NCI-H446 (cell line): ENCODE results near the gene KRT6B.
A peak's percentile ranks its signal among the peaks of the same experiment; 100 is the strongest.
"Not testable (repeated sequence)": the region's sequence is repeated elsewhere in the genome, so short reads cannot be mapped to it uniquely, and the experiment has no call there.

Source experiments
- DNase-seq, 2 experiments: peaks; one replicate each; lab custom pipeline; 2025; lab: John Stamatoyannopoulos, UW

Gene KRT6B

DNA sequence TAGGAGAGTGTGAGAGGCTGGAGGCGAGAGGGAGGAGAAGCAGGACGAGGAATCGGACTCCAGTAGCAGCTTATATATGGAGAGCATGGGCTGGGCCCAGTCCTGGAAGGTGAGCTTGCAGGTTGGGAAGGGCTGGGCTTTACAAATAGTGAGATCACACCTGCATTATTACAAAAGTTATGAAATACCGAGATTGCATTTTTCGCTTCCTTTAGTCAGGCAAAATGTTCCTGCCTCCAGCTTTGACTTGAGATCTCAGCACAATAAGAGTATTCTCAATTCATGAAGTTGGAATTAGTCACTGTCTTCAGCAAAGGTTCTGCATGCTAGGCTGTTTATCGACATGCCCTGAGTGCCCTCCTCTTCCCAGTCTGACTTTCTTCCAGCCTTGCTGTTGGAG lies at the start of gene KRT6B:
Gene KRT6B (minus strand): TSS at position 46 of the 400 bp plus-strand sequence. CDS start 68 bp downstream, outside the sequence.
- DNase-seq = no peak

DNA sequence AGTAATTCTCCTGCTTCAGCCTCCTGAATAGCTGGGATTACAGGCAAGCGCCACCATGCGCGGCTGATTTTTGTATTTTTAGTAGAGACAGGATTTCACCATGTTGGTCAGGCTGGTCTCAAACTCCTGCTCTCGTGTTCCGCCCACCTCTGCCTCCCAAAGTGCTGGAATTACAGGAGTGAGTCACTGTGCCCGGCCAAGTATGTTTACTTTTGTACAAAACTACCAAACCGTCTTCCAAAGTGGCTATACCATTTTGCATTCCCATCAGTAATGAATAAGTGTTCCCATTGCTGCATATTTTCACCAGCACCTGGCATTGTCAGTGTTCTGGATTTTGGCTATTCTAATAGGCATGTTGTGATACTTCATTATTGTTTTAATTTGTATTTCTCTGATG lies 49.5 kb upstream of the KRT6B start:
- no peak for DNase-seq

DNA sequence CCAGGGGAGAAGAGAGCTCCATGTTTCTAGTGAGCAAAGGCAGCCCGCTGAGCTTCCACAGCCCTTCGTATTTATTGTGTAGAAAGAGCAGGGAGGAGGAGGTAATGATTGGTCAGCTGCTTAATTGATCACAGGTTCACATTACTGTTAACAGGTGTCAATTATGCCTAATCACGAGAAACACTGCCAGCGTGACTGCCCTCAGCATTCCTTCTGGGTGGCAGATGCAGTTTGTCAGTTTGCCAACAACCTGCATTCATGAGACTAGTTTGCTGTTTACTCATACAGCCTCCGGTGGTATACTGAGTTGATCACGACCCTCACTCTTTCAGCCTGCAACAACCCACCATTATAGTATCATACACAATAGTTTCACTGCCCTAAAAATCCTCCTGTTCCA lies 48.6 kb upstream of the KRT6B start:
- not testable (repeated sequence) for DNase-seq

DNA sequence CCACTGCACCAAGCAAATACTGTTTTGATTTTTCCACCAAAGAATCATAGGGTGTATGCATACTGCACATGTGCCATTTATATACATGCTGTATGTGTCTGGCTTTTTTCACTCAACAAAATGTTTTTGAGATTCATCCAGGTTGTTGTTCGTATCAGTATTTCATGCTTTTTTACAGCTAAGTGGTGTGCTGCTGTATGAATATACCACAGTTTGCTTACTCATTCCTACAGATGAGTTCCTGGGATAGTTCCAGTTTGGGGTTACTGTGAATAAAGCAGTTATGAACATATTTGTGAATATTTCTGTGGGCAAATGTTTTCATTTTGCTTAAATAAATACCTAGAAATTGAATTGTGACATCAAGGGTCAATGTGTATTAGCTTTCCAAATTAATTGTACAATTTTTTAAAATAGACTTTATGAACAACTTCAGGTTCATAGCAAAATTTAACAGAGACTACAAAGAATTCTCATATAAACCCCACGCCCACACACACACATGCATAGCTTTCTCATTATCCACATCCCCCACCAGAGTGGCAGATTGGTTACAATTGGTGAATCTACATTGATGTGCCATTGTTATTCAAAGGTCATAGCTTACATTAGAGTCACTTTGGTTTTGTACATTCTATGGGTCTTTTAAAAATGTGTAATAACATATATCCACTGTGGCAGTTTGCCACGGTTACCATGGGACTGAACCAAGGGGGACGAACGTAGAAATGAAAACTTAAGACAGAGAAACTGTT lies 48.0 kb upstream of the KRT6B start:
- DNase-seq = no peak

DNA sequence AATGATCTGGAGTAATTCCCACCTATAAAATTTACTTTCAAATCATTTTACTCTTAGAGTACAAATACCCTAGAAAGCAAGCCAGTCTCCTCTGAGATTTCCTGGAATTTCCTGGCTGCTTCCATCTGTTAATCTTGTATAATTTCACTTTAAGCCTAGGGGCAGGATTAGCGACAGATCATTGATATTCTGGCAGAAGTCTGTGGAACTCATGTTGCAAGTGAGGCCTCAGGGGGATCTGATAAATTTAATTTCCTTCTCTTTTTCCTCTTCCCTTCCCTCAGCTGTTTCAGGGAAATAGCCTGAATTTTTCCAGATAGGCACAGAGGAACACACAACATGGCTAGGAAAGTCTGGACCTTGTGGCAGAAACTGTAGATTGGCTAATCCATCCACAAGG lies 47.0 kb upstream of the KRT6B start:
- DNase-seq = no peak

DNA sequence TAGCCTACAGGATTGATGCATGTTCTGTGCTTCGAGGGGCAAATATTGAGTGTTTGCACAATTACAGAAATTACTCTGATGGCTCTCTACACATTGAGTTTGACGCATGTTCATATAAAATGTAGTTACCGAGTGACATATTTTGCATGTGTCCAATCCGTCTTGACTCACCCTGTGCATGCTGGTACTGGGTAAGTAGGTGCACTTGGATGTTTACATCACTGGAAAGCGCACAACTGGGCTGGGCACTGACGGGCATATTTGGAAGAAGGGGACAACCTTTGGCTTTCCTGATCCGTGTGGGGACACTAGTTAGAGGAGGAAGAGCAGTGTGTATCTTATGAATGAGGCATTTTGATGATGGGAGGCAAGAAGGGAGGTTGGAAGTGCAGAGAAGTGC lies 46.0 kb upstream of the KRT6B start:
- DNase-seq = no peak

DNA sequence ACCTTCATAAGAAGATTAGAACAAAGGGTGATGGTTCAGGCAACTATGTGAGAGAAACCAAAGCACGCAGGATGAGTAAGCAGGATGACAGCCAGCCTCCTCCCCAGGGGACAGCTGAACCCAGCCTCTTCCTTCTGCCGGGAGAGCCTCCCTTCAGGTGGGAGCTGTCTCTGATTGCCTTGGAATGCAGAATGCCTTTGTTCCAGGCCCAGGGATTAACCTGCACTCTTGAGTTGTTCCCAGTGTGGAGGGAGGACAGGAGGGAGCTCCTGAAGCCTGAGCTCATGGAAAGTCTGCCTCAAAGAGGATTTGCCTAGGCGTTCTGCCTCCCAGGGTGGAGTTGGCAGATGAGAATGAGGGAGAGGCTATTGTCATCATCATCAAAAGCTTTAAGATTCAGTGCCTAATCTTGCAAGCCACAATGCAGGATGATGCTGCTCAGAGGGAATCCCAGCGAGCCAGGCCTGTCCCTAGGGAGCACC lies 44.7 kb upstream of the KRT6B start:
- DNase-seq = no peak

DNA sequence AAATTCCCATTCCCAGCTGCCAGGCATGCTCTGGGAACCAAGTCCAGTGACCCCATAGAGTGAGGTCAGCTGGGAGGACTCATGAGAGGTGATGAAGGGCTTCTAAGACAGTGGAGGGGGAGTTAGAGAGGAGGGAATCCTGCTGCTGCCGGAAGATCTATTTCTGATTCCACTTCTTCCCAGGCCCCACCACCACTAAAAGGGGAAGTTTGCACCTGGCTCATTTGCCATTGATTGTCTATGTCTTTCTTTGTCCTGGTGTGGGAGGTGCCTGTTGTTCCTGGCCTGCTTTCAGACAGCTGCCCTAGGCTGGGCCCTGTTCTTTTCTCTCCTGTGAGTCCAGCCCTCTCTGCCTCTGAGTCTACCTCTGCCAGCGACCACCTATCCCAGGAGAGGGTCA lies 44.1 kb upstream of the KRT6B start:
- DNase-seq = no peak

DNA sequence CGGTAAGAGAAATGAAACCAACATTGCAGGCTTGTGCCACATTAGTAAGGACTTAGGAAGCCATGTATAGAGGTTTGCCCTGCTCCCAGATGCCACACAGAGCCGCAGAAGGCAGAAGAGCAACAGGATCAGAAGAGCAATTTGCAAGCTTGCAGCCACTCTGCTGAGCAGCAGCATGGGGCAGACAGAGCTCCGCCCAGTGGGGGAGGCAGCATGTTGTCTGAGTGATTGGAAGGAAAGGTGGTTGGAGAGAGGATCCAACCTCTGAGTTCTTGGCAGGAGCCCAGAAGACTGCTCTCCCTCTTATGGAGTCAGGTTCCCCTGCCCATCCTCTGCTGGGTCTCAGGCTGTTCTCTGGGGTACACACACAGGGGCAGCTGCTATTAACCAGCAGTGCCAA lies 43.4 kb upstream of the KRT6B start:
- DNase-seq = peak in 1 of 2 experiments; percentile 18

DNA sequence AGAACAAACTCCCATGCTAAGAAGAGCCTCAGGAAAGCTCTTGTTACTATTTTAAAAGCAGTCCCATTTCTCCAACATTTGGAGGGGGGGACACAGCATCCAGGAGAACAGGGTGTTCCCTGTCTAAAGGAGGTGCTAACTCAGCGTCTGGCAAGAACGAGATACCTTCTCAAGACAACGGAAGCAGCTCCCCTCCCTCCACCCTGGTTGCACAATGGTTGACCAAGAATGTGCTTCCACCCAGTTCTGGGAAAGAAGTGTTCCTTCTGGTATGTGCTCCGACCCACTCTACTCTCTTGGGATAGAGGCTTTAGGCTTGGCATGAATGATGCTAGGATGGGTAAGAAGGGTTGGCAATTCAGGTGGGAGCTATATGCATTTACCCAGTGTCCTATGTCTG lies 42.6 kb upstream of the KRT6B start:
- no peak for DNase-seq

DNA sequence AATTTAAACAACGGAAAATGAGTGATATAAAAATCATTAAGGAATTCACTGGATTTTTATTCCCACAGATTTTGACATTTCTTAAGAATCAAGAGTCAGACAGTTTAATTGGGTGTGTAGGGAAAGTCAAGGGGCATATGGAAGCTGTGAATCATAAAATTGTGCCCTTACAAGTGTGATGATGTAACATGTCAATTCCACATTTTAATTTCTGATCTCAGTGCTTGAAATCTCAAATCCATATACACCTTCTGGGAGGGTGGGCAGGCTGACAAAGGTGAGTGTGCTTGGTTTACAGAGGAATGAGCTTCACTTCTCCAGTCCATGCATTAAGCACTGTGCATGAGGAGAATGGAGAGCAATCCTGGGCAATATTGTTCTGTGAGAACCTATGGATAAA lies 42.2 kb upstream of the KRT6B start:
- no peak for DNase-seq

DNA sequence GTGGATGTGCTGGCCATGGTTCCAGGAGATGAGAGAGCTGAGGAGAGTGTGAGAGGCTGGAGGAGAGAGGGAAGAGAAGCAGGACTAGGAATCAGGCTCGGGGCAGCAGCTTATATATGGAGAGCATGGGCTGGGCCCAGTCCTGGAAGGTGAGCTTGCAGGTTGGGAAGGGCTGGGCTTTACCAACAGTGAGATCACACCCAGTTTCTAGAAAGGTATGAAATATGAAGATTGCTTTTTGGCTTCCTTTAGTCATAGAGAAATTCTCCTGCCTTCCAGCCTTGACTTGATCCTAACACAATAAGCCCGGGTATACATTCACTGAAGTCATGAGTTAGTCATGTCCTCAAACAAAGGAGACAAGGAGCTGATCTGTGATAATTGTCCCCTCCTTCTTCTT lies 41.2 kb upstream of the KRT6B start, which contains the start of gene KRT6A:
Gene KRT6A (minus strand): TSS at position 86 of the 400 bp plus-strand sequence. CDS start 69 bp downstream, at position 17.
- no peak for DNase-seq

DNA sequence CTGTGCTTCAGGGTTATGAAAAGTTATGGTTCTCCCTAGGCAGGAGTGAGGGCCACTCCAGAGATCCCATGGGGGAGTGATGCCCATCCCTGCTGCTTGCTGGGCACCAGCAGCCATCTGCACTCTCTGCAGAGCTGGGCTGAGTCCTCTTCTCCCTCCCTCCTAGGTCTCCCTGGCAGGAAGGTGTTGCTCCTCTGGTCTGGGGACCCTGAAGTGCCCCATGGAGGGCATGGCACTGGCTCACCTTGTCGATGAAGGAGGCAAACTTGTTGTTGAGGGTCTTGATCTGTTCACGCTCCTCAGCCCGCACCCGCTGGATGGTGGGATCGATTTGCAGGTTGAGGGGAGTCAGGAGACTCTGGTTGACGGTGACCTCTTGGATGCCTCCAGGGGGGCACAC lies 40.5 kb upstream of the KRT6B start:
- DNase-seq = not testable (repeated sequence)

DNA sequence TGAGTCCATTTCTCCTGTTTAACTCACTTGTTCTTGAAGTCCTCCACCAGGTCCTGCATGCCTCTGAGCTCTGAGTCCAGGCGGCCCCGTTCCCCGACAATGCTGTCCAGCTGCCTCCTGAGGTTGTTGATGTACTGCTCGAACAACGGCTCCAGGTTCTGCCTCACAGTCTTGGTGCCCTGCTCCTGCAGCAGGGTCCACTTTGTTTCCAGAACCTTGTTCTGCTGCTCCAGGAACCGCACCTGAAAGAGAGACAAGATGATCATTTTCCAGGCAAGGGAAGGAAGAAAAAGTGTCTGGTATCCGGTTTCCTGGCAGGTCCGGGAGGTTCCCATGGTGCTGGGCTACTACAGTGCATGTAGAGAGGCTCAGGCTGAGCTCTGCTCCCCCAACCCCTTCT lies 39.5 kb upstream of the KRT6B start:
- not testable (repeated sequence) for DNase-seq

DNA sequence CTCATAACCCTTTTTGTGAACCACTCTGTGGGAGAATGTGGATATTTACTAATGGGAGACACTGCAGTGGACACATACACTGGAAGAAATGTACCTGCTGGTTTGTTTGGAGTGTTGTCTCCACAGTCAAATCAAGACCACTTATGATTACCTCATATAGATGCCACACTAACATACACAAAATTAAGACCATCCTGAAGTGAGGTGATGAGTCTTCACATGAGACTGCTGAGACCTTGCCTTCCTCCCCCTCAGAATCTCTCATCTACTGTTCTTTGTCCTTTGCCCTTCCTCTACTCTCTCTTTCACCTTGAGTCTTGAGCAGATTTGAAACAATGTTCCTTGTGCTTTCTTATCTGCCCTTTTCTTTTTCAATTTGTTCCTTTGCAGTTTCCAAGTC lies 36.8 kb upstream of the KRT6B start:
- DNase-seq = no peak

DNA sequence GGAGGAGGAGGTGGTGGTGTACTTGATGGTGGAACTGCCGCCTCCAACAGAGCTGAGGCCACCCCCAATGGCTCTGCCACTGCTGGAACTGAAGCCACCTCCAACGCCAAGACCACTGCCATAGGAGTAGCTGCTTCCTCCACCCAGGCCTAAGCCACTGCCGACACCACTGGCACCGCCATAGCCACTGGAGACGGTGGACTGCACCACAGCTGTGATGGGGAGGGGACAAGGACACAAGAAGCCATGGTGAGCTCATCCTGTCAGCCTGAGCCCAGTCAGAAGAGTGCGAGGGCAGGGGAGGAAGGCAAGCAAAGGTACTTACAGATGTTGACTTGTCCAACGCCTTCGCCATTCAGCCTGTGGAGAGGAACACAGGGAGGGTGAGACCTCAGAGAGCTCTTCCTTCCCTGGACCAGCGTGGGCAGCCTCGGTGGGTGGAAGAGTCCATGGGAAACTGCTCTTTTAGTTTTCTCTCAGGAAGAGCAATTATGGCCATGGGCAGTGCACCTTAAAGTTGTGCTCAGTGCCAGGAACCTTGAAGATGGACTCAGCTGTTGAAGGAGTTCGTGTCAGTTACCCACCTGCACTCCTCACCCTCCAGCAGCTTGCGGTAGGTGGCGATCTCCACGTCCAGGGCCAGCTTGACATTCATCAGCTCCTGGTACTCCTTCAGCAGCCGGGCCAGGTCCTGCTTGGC lies 35.9 kb upstream of the KRT6B start:
- not testable (repeated sequence) for DNase-seq

DNA sequence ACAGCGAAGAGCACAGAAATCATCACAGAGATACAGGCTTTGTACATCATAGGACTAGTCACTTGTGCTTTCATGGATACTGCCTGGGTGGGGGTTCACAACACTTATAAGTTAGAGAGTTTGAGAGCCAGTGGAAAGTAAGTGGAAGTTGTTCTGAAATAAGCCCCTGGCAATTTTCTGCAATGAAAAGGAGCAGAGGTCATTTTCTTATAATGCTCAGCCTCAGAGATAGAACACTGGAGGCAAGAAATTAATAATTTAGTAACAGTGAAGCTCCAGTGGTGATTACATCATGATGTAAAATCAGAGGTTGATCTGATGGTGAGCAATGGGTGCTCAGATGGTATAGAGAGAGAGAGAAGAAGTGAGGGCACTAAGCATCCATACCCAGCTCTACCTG lies 35.3 kb upstream of the KRT6B start:
- no peak for DNase-seq

DNA sequence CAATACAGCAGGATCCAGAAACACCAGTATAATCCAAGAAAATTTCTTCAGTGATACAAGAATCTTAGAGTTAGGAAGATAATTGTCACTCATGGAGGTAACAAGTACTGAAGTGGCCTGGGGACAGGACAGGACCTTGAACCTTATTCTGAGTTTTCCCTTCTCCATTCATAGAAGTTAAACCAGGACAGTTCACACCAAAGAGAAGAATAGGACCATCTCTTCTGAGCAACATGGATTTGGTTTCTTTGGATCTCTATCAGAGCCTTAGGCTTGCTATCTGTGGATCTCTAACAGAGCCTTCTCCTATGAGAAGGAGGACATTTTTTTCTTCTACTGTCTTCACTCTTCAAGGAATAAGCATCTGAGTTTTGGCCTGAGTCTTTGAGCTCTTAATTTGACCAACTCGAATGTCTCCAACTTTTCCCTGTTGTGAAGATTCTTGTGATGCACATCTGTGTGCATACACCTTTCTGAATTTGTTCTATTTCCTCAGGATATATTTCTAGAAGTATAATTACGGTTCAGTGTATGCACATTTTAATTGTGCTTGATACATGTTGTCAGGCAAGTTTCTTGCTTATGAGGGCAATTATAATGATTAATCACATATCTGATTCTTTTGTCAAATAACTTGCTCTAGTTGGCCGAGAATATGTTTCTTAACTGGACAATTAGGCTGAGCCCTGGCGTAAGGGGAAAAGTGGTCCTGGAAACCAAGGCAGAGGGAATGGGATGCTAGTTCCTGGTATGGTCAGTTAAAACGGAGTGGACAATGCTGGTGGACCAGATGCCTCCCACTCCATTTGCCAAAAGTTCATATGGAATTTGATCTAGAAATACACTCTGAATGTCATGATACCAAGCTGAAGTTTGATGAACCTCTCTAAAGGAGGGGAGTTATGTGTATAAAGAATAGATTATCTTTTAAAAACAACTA lies 34.5 kb upstream of the KRT6B start:
- DNase-seq = no peak

DNA sequence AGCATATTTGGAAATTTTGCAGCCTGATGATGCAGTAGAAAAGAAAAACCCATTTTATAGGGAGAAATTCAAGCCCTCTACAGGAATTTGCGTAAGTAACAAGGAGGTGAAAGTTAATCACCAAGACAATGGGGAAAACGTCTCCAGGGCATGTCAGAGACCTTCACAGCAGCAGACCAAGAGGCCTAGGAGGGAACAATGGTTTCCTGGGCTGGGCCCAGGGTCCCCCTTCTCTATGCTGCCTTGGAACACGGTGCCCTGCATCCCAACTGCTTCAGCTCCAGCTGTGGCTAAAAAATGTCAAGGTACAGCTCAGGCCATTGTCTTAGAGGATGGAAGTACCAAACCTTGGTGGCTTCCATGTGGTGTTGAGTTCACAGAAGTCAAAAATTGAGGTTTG lies 28.1 kb upstream of the KRT6B start:
- DNase-seq = no peak

DNA sequence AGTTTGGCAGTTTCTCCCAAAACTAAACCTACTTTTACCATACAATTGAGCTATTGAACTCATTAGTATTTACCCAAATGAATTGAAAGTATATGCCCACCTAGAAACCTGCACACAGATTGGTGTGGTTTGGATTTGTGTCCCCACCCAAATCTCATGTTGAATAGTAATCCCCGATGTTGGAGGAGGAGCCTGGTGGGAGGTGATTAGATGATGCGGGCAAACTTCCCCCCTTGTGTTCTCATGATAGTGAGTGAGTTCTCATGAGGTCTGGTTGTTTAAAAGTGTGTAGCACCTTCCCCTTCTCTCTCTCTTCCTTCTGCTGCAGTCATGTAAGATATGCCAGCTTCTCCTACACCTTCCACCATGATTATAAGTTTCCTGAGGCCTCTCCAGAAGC lies 25.7 kb upstream of the KRT6B start:
- DNase-seq = no peak

DNA sequence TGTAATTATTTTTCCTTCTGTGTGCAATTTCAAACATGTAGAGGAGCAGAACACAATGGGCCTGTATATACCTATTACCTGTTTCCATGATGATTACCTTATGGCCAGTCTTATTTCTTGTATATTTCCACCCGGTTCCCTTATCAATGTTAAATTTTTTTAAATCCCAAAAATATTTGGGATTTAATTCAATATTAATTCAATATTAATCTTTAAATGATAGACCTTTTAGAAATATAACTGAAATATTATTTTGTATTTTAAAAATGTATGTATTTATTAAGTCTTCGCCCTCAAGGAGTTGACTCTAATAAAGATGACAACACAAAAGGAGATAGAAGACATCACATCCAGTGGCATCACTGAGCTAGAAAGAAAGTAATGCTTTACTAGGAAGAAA lies 22.3 kb upstream of the KRT6B start:
- DNase-seq = no peak

DNA sequence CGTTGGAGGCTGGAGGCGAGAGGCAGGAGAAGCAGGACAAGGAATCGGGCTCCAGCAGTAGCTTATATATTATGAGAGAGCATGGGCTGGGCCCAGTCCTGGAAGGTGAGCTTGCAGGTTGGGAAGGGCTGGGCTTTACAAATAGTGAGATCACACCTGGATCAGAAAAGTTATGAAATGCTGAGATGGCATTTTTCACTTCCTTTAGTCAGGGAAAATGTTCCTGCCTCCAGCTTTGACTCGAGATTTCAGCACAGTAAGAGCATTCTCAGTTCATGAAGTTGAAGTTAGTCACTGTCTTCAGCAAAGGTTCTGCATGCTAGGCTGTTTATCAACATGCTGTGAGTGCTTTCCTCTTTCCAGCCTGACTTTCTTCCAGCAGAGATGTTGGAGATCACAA lies 21.8 kb upstream of the KRT6B start, which contains the start of gene KRT6C:
Gene KRT6C (minus strand): TSS at position 38 of the 400 bp plus-strand sequence. CDS start 68 bp downstream, outside the sequence.
- no peak for DNase-seq
